HEK293 (cell line): ENCODE results near the gene KRIT1.

Experiments used
- CTCF ChIA-PET: fragments of 350-600 bp; formaldehyde crosslinking; extraction: SDS; loops from one replicate; lab custom pipeline; 2021; ENCODE audit warnings: antibody characterized with exemption; lab: Yijun Ruan, JAX
- POLR2A ChIA-PET: fragments of 300-600 bp; formaldehyde crosslinking; extraction: SDS; loops from one replicate; lab custom pipeline; 2020; ENCODE audit warnings: antibody characterized with exemption, inconsistent platforms; lab: Yijun Ruan, JAX
- H3K27ac ChIP-seq: fragments of 200-500 bp; sonication (Bioruptor generic); 2 replicates; pipeline ENCODE4 v1.5.1; 2014; ENCODE audit warnings: low read depth, low read length, control low read depth, inconsistent platforms; ENCODE audit errors: extremely low read depth
- H3K36me3 ChIP-seq, 2 experiments: fragments of 200-500 bp in 1 of 2; sonication (Bioruptor generic) in 1 of 2; 1 replicate in 1 of 2; 2 replicates in 1 of 2; pipeline ENCODE4 v1.5.1; 2014 to 2017; ENCODE audit warnings: inconsistent platforms in 2 of 2, low read length in 2 of 2; ENCODE audit not compliant: control insufficient read depth in 2 of 2, insufficient read depth in 1 of 2
- H3K4me1 ChIP-seq: fragments of 200-500 bp; sonication (Bioruptor generic); 2 replicates; pipeline ENCODE4 v1.5.1; 2014; ENCODE audit warnings: mild to moderate bottlenecking, low read length, inconsistent platforms; ENCODE audit not compliant: control insufficient read depth, insufficient read depth
- H3K4me3 ChIP-seq: 2 replicates; pipeline ENCODE4 v1.5.1; 2011; ENCODE audit warnings: low read depth, mild to moderate bottlenecking, control low read depth, low read length, moderate library complexity
- H3K9me3 ChIP-seq: fragments of 200-500 bp; sonication (Bioruptor generic); 2 replicates; pipeline ENCODE4 v1.5.1; 2014; ENCODE audit warnings: low read depth, low read length, inconsistent platforms; ENCODE audit not compliant: control insufficient read depth, insufficient read depth
- ATF2 ChIP-seq: fragments of 450-650 bp; formaldehyde crosslinking; IDR thresholded peaks from 2 replicates; pipeline ENCODE4 v1.5.1; 2016; ENCODE audit warnings: missing biosample characterization, missing genetic modification characterization, low read depth
- BCL6B ChIP-seq: fragments of 450-650 bp; formaldehyde crosslinking; IDR thresholded peaks from 2 replicates; pipeline ENCODE4 v1.5.1; 2017; ENCODE audit warnings: missing biosample characterization, missing genetic modification characterization
- CTCF ChIP-seq: fragments of 450-650 bp; formaldehyde crosslinking; IDR thresholded peaks from 2 replicates; pipeline ENCODE4 v1.5.1; 2016; ENCODE audit warnings: missing biosample characterization, missing genetic modification characterization
- GLI2 ChIP-seq: fragments of 450-650 bp; formaldehyde crosslinking; IDR thresholded peaks from 2 replicates; pipeline ENCODE4; 2017; ENCODE audit warnings: missing biosample characterization, missing genetic modification characterization, low read depth, borderline replicate concordance
- KLF1 ChIP-seq: fragments of 450-650 bp; formaldehyde crosslinking; IDR thresholded peaks from 2 replicates; pipeline ENCODE4 v1.5.1; 2016; ENCODE audit warnings: missing biosample characterization, missing genetic modification characterization
- SP2 ChIP-seq: fragments of 450-650 bp; formaldehyde crosslinking; IDR thresholded peaks from 2 replicates; pipeline ENCODE4 v1.5.1; 2016; ENCODE audit warnings: missing biosample characterization, missing genetic modification characterization
- SP7 ChIP-seq: fragments of 450-650 bp; formaldehyde crosslinking; IDR thresholded peaks from 2 replicates; pipeline ENCODE4 v1.5.1; 2016; ENCODE audit warnings: missing biosample characterization, missing genetic modification characterization
- TCF7L2 ChIP-seq: IDR thresholded peaks from 2 replicates; pipeline ENCODE4 v1.6.1; 2011; ENCODE audit warnings: low read depth, mild to moderate bottlenecking, inconsistent platforms, low read length, moderate library complexity, borderline replicate concordance
- ZBTB48 ChIP-seq: fragments of 450-650 bp; formaldehyde crosslinking; IDR thresholded peaks from 2 replicates; pipeline ENCODE4 v1.5.1; 2016; ENCODE audit warnings: missing biosample characterization, missing genetic modification characterization
- ZFP3 ChIP-seq: fragments of 450-650 bp; formaldehyde crosslinking; IDR thresholded peaks from 2 replicates; pipeline ENCODE4 v1.5.1; 2016; ENCODE audit warnings: low read depth, missing biosample characterization, missing genetic modification characterization
- ZNF112 ChIP-seq: fragments of 450-650 bp; formaldehyde crosslinking; IDR thresholded peaks from 2 replicates; pipeline ENCODE4 v1.5.0; 2017; ENCODE audit warnings: missing biosample characterization, missing genetic modification characterization
- ZNF114 ChIP-seq: fragments of 450-650 bp; formaldehyde crosslinking; IDR thresholded peaks from 2 replicates; pipeline ENCODE4 v1.5.0; 2017; ENCODE audit warnings: missing biosample characterization, missing genetic modification characterization
- ZNF133 ChIP-seq: fragments of 450-650 bp; formaldehyde crosslinking; IDR thresholded peaks from 2 replicates; pipeline ENCODE4 v1.5.1; 2016; ENCODE audit warnings: missing biosample characterization, missing genetic modification characterization
- ZNF140 ChIP-seq: fragments of 450-650 bp; formaldehyde crosslinking; IDR thresholded peaks from 2 replicates; pipeline ENCODE4 v1.5.1; 2016; ENCODE audit warnings: missing biosample characterization, missing genetic modification characterization
- ZNF169 ChIP-seq: fragments of 450-650 bp; formaldehyde crosslinking; IDR thresholded peaks from 2 replicates; pipeline ENCODE4 v1.5.1; 2016; ENCODE audit warnings: missing biosample characterization, missing genetic modification characterization
- ZNF2 ChIP-seq: fragments of 450-650 bp; formaldehyde crosslinking; IDR thresholded peaks from 2 replicates; pipeline ENCODE4 v1.5.1; 2016; ENCODE audit warnings: missing biosample characterization, missing genetic modification characterization
- ZNF23 ChIP-seq: fragments of 450-650 bp; formaldehyde crosslinking; IDR thresholded peaks from 2 replicates; pipeline ENCODE4 v1.5.1; 2016; ENCODE audit warnings: missing biosample characterization, missing genetic modification characterization, borderline replicate concordance
- ZNF362 ChIP-seq: fragments of 450-650 bp; formaldehyde crosslinking; IDR thresholded peaks from 2 replicates; pipeline ENCODE4 v1.5.1; 2016; ENCODE audit warnings: missing biosample characterization, missing genetic modification characterization
- ZNF37A ChIP-seq: fragments of 450-650 bp; IDR thresholded peaks from 2 replicates; pipeline ENCODE4 v1.5.1; 2018; ENCODE audit warnings: missing biosample characterization, missing genetic modification characterization
- ZNF510 ChIP-seq: fragments of 450-650 bp; formaldehyde crosslinking; IDR thresholded peaks from 2 replicates; pipeline ENCODE4 v1.5.1; 2018; ENCODE audit warnings: mild to moderate bottlenecking, missing genetic modification characterization, missing biosample characterization; ENCODE audit not compliant: insufficient replicate concordance
- ZNF544 ChIP-seq: fragments of 450-650 bp; formaldehyde crosslinking; IDR thresholded peaks from 2 replicates; pipeline ENCODE4 v1.5.0; 2017; ENCODE audit warnings: missing biosample characterization, missing genetic modification characterization
- ZNF626 ChIP-seq: fragments of 450-650 bp; sonication (Bioruptor Pico); formaldehyde crosslinking; IDR thresholded peaks from 2 replicates; pipeline ENCODE4 v1.5.1; 2018; ENCODE audit warnings: missing biosample characterization, missing genetic modification characterization, inconsistent platforms
- ZNF664 ChIP-seq: fragments of 450-650 bp; formaldehyde crosslinking; IDR thresholded peaks from 2 replicates; pipeline ENCODE4 v1.5.1; 2016; ENCODE audit warnings: missing biosample characterization, missing genetic modification characterization
- ZNF670 ChIP-seq: fragments of 450-650 bp; formaldehyde crosslinking; IDR thresholded peaks from 2 replicates; pipeline ENCODE4 v1.5.1; 2016; ENCODE audit warnings: missing biosample characterization, missing genetic modification characterization, low read depth
- ZNF701 ChIP-seq: fragments of 450-650 bp; formaldehyde crosslinking; IDR thresholded peaks from 2 replicates; pipeline ENCODE4 v1.5.1; 2016; ENCODE audit warnings: missing biosample characterization, missing genetic modification characterization
- ZNF707 ChIP-seq: fragments of 450-650 bp; formaldehyde crosslinking; IDR thresholded peaks from 2 replicates; pipeline ENCODE4 v1.5.1; 2016; ENCODE audit warnings: missing biosample characterization, missing genetic modification characterization
- ZNF830 ChIP-seq: fragments of 450-650 bp; IDR thresholded peaks from 2 replicates; pipeline ENCODE4 v1.5.0; 2018; ENCODE audit warnings: missing biosample characterization, missing genetic modification characterization, low read depth, mild to moderate bottlenecking, moderate library complexity
- ZSCAN16 ChIP-seq: fragments of 450-650 bp; formaldehyde crosslinking; IDR thresholded peaks from 2 replicates; pipeline ENCODE4 v1.5.1; 2016; ENCODE audit warnings: missing biosample characterization, missing genetic modification characterization
- ZXDB ChIP-seq: fragments of 450-650 bp; formaldehyde crosslinking; IDR thresholded peaks from 2 replicates; pipeline ENCODE4 v1.5.1; 2016; ENCODE audit warnings: missing biosample characterization, missing genetic modification characterization

KRIT1 gene

GRCh38 chr7:92158660-92159575, 86.8 kb downstream of the KRIT1 start:
- TF ChIP-seq ZNF701 (tag by site-specific recombination) (no peak), SP7 (tag by site-specific recombination) (no peak), ZNF626 (tag by site-specific recombination) (no peak), ZNF830 (tag by site-specific recombination) (no peak), ZNF140 (tag by site-specific recombination) (no peak), GLI2 (tag by site-specific recombination) (no peak), ZBTB48 (tag by site-specific recombination) (no peak), ZNF133 (tag by site-specific recombination) (no peak), ZNF169 (tag by site-specific recombination) (no peak), ZSCAN16 (tag by site-specific recombination) (no peak), ZNF114 (tag by site-specific recombination) (no peak), ZNF707 (tag by site-specific recombination) (no peak), KLF1 (tag by site-specific recombination) (no peak), SP2 (tag by site-specific recombination) (no peak), ZNF510 (tag by site-specific recombination) (no peak), ZNF37A (tag by site-specific recombination) (no peak), ZFP3 (tag by site-specific recombination) (no peak)
- no peaks in the 10 kb centered on the region for H3K9me3 ChIP-seq
- no peaks in the 10 kb centered on the region for H3K36me3 ChIP-seq
- ChIA-PET CTCF (interaction anchor here (0.7 kb wide), 2 partner anchors 930 to 1785 kb away, joined by 3 read pairs; no protein-coding TSS in a partner anchor), POLR2A (no interaction called here)
- no peaks in the 10 kb centered on the region for H3K4me1 ChIP-seq
- H3K4me3 ChIP-seq, result no peak overlapping the region
- H3K27ac ChIP-seq, result no peak overlapping the region

- no peaks in the 10 kb centered on the region for H3K36me3 ChIP-seq
- TF ChIP-seq CTCF (tag by site-specific recombination), result no peak
- TF ChIP-seq ZNF670 (tag by site-specific recombination), result no peak
- no peak for TF ChIP-seq ZNF362
- TF ChIP-seq BCL6B, result no peak
- no peak for TF ChIP-seq ZNF2 (tag by site-specific recombination)
- TF ChIP-seq ZBTB48 (tag by site-specific recombination), result no peak
- TF ChIP-seq ATF2, result no peak
- no peak for TF ChIP-seq ZNF544 (tag by site-specific recombination)
- no peak for TF ChIP-seq TCF7L2
- no peak for TF ChIP-seq ZNF23 (tag by site-specific recombination)
- no peak for TF ChIP-seq ZNF510 (tag by site-specific recombination)
- TF ChIP-seq ZNF112, result no peak
- TF ChIP-seq ZNF664 (tag by site-specific recombination), result no peak
- no peak for TF ChIP-seq ZNF626 (tag by site-specific recombination)
- TF ChIP-seq GLI2 (tag by site-specific recombination), result no peak
- TF ChIP-seq ZXDB, result no peak
- H3K9me3 ChIP-seq, result no peaks in the 10 kb centered on the region
- H3K4me3 ChIP-seq, result no peak overlapping the region
- H3K27ac ChIP-seq, result no peak overlapping the region
- no peaks in the 10 kb centered on the region for H3K4me1 ChIP-seq
- ChIA-PET CTCF (interaction anchor here (0.7 kb wide), 1 partner anchor 49 kb away, joined by 3 read pairs; no protein-coding TSS in a partner anchor), POLR2A (no interaction called here)
Observed at GRCh38 chr7:92156990-92157389, 88.7 kb downstream of the KRIT1 start.
